Sigmoid colon (tissue), 7 donors: ENCODE results near the gene SPRR2E. TPM values are rescaled to one million over a fixed set of nuclear protein-coding genes. Genes with fewer than 3 reads are reported as not detected.
"Not testable (repeated sequence)": the region's sequence is repeated elsewhere in the genome, so short reads cannot be mapped to it uniquely, and the experiment has no call there.

Source experiments
- DNase-seq: peaks from one replicate; pipeline ENCODE4 v3.0.0-alpha.2; 2019
- H3K27ac ChIP-seq, 4 donors: fragments of 200-600 bp; sonication (generic); one replicate each; pipeline ENCODE4 v1.5.1; 2016 to 2019; ENCODE audit warnings: mild to moderate bottlenecking in 1 of 4
- H3K27me3 ChIP-seq, 3 donors: fragments of 200-600 bp; sonication (generic); one replicate each; pipeline ENCODE4 v1.5.1; 2019; ENCODE audit warnings: mild to moderate bottlenecking in 1 of 3
- H3K36me3 ChIP-seq, 4 donors: fragments of 200-600 bp; sonication (generic); one replicate each; pipeline ENCODE4 v1.5.1; 2016 to 2019
- H3K4me1 ChIP-seq, 4 donors: fragments of 200-600 bp; sonication (generic); one replicate each; pipeline ENCODE4 v1.5.1; 2017 to 2019
- H3K4me3 ChIP-seq, 4 donors: fragments of 200-600 bp; sonication (generic); one replicate each; pipeline ENCODE4 v1.5.1; 2017 to 2019; ENCODE audit warnings: mild to moderate bottlenecking in 2 of 4, moderate library complexity in 1 of 4
- H3K9me3 ChIP-seq, 4 donors: fragments of 200-600 bp in 3 of 4; sonication (generic) in 3 of 4; one replicate each; pipeline versions ENCODE4 v1.5.1 to v1.6.1; 2013 to 2019
- CTCF ChIP-seq, 4 experiments: fragments of 450-650 bp in 3 of 4; fragments of 200-600 bp in 1 of 4; IDR thresholded peaks; one replicate each; pipeline ENCODE4 v1.5.1; 2016 to 2019; ENCODE audit warnings: antibody characterized with exemption in 4 of 4, mild to moderate bottlenecking in 3 of 4, moderate library complexity in 2 of 4
- EP300 ChIP-seq, 4 donors: sonication (generic); formaldehyde crosslinking; IDR thresholded peaks; one replicate each; pipeline ENCODE4 v1.6.1; 2017; ENCODE audit warnings: antibody characterized with exemption in 4 of 4
- POLR2A ChIP-seq, 2 donors: fragments of 450-650 bp; IDR thresholded peaks; one replicate each; pipeline ENCODE4 v1.6.1; 2016; ENCODE audit warnings: antibody characterized with exemption in 2 of 2, mild to moderate bottlenecking in 2 of 2, moderate library complexity in 2 of 2
- POLR2AphosphoS5 ChIP-seq, 4 donors: sonication (generic); formaldehyde crosslinking; IDR thresholded peaks; one replicate each; pipeline ENCODE4 v1.6.1; 2017; ENCODE audit warnings: antibody characterized with exemption in 4 of 4
- WGBS, 2 donors: extraction: QIAGEN DNeasy Blood & Tissue Kit; methylation state at CpG; one replicate each; pipeline ENCODE4 v1.1.7; 2013; 5-methylcytosine and 5-hydroxymethylcytosine counted together
- intact Hi-C: fragments of 100-400 bp; cut with DNase I; formaldehyde crosslinking; loops from one replicate; pipeline ENCODE4 v1.15.1; 2023
- polyA plus RNA-seq, 3 donors: library from polyadenylated mRNA; stranded (reverse); fragments of 200-250 nt; gene quantifications; one replicate each; pipeline ENCODE4 v1.2.3, GENCODE V29; 2013
- total RNA-seq, 4 donors: library from RNA; depleted of rRNA; stranded (reverse); fragments of >200 nt; gene quantifications; one replicate each; pipeline ENCODE4 v1.1.0, GENCODE V29; 2016
- donor health status: healthy with polysubstance abuse.
- donor health status: Bipolar disorder and iron deficiency.
- donor health status: healthy.

SPRR2E gene
- total RNA-seq (not detected), polyA plus RNA-seq (1 to 10 TPM in 1 of 3 donors, under 1 TPM in 1, not detected in 1; 0.16 to 1.8 TPM)

- DNase-seq: no peak
- Histone ChIP-seq H3K4me1 (no peaks in the 10 kb centered on the region), H3K27me3 (no peaks in the 10 kb centered on the region), H3K36me3 (no peaks in the 10 kb centered on the region), H3K27ac (no peak within 1 kb of the TSS), H3K9me3 (no peaks in the 10 kb centered on the region), H3K4me3 (no peak within 1 kb of the TSS)
- TF ChIP-seq POLR2AphosphoS5 (IDR thresholded peaks at IDR 0.05): no peak
- TF ChIP-seq CTCF (IDR thresholded peaks at IDR 0.05): no peak
- no peak for TF ChIP-seq EP300 (IDR thresholded peaks at IDR 0.05)
- TF ChIP-seq POLR2A (IDR thresholded peaks at IDR 0.05): no peak
- intact Hi-C loops: no loop called here
Measured at GRCh38 chr1:153094426-153094825, at the start of gene SPRR2E. Gene SPRR2E, minus strand, starts transcription at chr1:153094526. Its CDS starts 775 bp downstream, at chr1:153093751.

GRCh38 chr1:153141377-153141776 lies 47.1 kb upstream of the SPRR2E start:
- no peak overlapping the region for H3K27ac ChIP-seq
- no peaks in the 10 kb centered on the region for H3K36me3 ChIP-seq
- 81 to 88% methylated on average over 3 of the region's 3 CpGs for WGBS, 2 donors
- no peaks in the 10 kb centered on the region for H3K4me1 ChIP-seq
- no peaks in the 10 kb centered on the region for H3K27me3 ChIP-seq
- TF ChIP-seq EP300 (IDR thresholded peaks at IDR 0.05) (no peak), POLR2AphosphoS5 (IDR thresholded peaks at IDR 0.05) (no peak), CTCF (IDR thresholded peaks at IDR 0.05) (no peak), POLR2A (IDR thresholded peaks at IDR 0.05) (no peak)
- no peak overlapping the region for H3K4me3 ChIP-seq
- intact Hi-C loops: no loop called here
- no peak for DNase-seq
- H3K9me3 ChIP-seq: no peaks in the 10 kb centered on the region

- intact Hi-C loops: no loop called here
- no peaks in the 10 kb centered on the region for H3K4me1 ChIP-seq
Measured at GRCh38 chr1:153140484-153140883, 46.2 kb upstream of the SPRR2E start.

GRCh38 chr1:153133743-153134142 lies 39.4 kb upstream of the SPRR2E start:
- H3K36me3 ChIP-seq: no peaks in the 10 kb centered on the region
- DNase-seq: no peak
- no peaks in the 10 kb centered on the region for H3K27me3 ChIP-seq
- 61 to 75% methylated on average over 2 of the region's 2 CpGs for WGBS, 2 donors
- H3K9me3 ChIP-seq: no peaks in the 10 kb centered on the region
- no peak for TF ChIP-seq EP300 (IDR thresholded peaks at IDR 0.05)
- TF ChIP-seq POLR2A (IDR thresholded peaks at IDR 0.05): no peak
- no peak for TF ChIP-seq POLR2AphosphoS5 (IDR thresholded peaks at IDR 0.05)
- TF ChIP-seq CTCF (IDR thresholded peaks at IDR 0.05): no peak
- H3K4me3 ChIP-seq: no peak overlapping the region
- H3K27ac ChIP-seq: no peak overlapping the region
- intact Hi-C loops: no loop called here
- H3K4me1 ChIP-seq: no peaks in the 10 kb centered on the region

More at GRCh38 chr1:153140484-153140883, 46.2 kb upstream of the SPRR2E start:
- TF ChIP-seq POLR2AphosphoS5 (IDR thresholded peaks at IDR 0.05) (no peak), EP300 (IDR thresholded peaks at IDR 0.05) (no peak), POLR2A (IDR thresholded peaks at IDR 0.05) (no peak), CTCF (IDR thresholded peaks at IDR 0.05) (no peak)
- no peaks in the 10 kb centered on the region for H3K27me3 ChIP-seq
- H3K27ac ChIP-seq: no peak overlapping the region
- 74 to 76% methylated on average over 3 of the region's 3 CpGs for WGBS, 2 donors
- no peaks in the 10 kb centered on the region for H3K9me3 ChIP-seq
- DNase-seq: no peak
- H3K4me3 ChIP-seq: no peak overlapping the region
- no peaks in the 10 kb centered on the region for H3K36me3 ChIP-seq

- H3K36me3 ChIP-seq: no peaks in the 10 kb centered on the region
- TF ChIP-seq POLR2AphosphoS5 (IDR thresholded peaks at IDR 0.05) (no peak), EP300 (IDR thresholded peaks at IDR 0.05) (no peak), CTCF (IDR thresholded peaks at IDR 0.05) (no peak), POLR2A (IDR thresholded peaks at IDR 0.05) (no peak)
- intact Hi-C loops: no loop called here
- no peaks in the 10 kb centered on the region for H3K27me3 ChIP-seq
- no peaks in the 10 kb centered on the region for H3K9me3 ChIP-seq
- no peak overlapping the region for H3K27ac ChIP-seq
- H3K4me1 ChIP-seq: no peaks in the 10 kb centered on the region
- WGBS, 2 donors: 83 to 89% methylated on average over 1 of the region's 1 CpG
- no peak for DNase-seq
- H3K4me3 ChIP-seq: no peak overlapping the region
Measured at GRCh38 chr1:153133267-153133666, 38.9 kb upstream of the SPRR2E start.

GRCh38 chr1:153128688-153129087 lies 34.4 kb upstream of the SPRR2E start:
- H3K4me1 ChIP-seq, H3K9me3 ChIP-seq, H3K27ac ChIP-seq, H3K4me3 ChIP-seq, H3K36me3 ChIP-seq, intact Hi-C loops, H3K27me3 ChIP-seq, DNase-seq: not testable (repeated sequence)
- 87 to 94% methylated on average over 4 of the region's 4 CpGs for WGBS, 2 donors
